Body of pancreas (tissue), 4 donors: ENCODE results near the gene GNG12.

Experiments
- POLR2A ChIP-seq, 3 donors: fragments of 450-650 bp; IDR thresholded peaks; one replicate each; pipeline ENCODE4 v1.6.1; 2016; ENCODE audit warnings: antibody characterized with exemption in 3 of 3, mild to moderate bottlenecking in 2 of 3
- TF ChIP-seq, protein P1 (sequence below), 7 experiments: fragments of 450-650 bp in 4 of 7; fragments of 200-600 bp in 3 of 7; sonication (generic) in 3 of 7; IDR thresholded peaks; one replicate each; pipeline ENCODE4 v1.5.1; 2016 to 2019; ENCODE audit warnings: antibody characterized with exemption in 7 of 7

DNA sequence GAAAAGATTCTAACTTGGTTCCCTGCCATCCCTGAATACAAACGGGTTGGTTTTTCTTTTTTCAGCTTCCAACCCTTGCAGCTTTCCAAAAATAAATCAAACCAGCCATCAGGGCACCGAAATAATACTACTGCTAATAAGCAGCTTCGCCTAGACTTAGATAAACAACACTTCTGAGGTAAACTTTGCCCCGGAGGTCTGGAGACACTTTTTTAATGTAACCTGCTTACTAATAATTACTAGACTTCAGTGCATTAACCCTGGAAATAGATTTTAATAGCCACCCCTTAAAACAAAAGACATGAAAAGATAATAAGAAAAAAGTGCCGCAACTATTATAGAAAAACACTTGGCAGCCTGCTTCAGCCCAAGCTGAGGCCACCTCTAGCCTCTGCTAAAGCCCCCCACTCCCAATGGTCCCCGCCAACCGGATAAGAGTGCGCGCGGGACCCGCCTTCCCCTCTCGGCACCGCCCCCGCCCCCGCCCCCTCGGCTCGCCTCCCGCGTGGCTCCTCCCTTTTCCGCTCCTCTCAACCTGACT, 148.7 kb downstream of the GNG12 start:
- TF ChIP-seq, protein P1, sequence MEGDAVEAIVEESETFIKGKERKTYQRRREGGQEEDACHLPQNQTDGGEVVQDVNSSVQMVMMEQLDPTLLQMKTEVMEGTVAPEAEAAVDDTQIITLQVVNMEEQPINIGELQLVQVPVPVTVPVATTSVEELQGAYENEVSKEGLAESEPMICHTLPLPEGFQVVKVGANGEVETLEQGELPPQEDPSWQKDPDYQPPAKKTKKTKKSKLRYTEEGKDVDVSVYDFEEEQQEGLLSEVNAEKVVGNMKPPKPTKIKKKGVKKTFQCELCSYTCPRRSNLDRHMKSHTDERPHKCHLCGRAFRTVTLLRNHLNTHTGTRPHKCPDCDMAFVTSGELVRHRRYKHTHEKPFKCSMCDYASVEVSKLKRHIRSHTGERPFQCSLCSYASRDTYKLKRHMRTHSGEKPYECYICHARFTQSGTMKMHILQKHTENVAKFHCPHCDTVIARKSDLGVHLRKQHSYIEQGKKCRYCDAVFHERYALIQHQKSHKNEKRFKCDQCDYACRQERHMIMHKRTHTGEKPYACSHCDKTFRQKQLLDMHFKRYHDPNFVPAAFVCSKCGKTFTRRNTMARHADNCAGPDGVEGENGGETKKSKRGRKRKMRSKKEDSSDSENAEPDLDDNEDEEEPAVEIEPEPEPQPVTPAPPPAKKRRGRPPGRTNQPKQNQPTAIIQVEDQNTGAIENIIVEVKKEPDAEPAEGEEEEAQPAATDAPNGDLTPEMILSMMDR (IDR thresholded peaks at IDR 0.05), result no peak
- TF ChIP-seq POLR2A (IDR thresholded peaks at IDR 0.05), result no peak
